Upper lobe of left lung (tissue), 6 donors: ENCODE results near the gene LGALS7B. TPM values are rescaled to one million over a fixed set of nuclear protein-coding genes. Genes with fewer than 3 reads are reported as not detected.

Source experiments
- ATAC-seq, 2 donors: fragments of 200-7000 bp; cut with Tn5 transposase; one replicate each; pipeline ENCODE4 v1.9.1; 2022; ENCODE audit warnings: mild to moderate bottlenecking in 2 of 2, moderate library complexity in 2 of 2; ENCODE audit not compliant: low FRiP score in 2 of 2
- DNase-seq, 2 donors: peaks; one replicate each; pipeline ENCODE4 v3.0.0-alpha.2; 2019 to 2020
- H3K27ac ChIP-seq, 4 donors: fragments of 200-600 bp; sonication (generic); one replicate each; pipeline ENCODE4 v1.5.1; 2016 to 2019
- H3K27me3 ChIP-seq, 4 donors: fragments of 200-600 bp; sonication (generic); one replicate each; pipeline ENCODE4 v1.5.1; 2017 to 2019
- H3K36me3 ChIP-seq, 4 donors: fragments of 200-600 bp; sonication (generic); one replicate each; pipeline ENCODE4 v1.5.1; 2016 to 2019
- H3K4me1 ChIP-seq, 4 donors: fragments of 200-600 bp; sonication (generic); one replicate each; pipeline ENCODE4 v1.5.1; 2018 to 2019
- H3K4me3 ChIP-seq, 4 donors: fragments of 200-600 bp; sonication (generic); one replicate each; pipeline ENCODE4 v1.5.1; 2017 to 2019; ENCODE audit warnings: mild to moderate bottlenecking in 2 of 4, moderate library complexity in 1 of 4
- H3K9me3 ChIP-seq, 4 donors: fragments of 200-600 bp; sonication (generic); one replicate each; pipeline ENCODE4 v1.5.1; 2018 to 2019
- CTCF ChIP-seq, 6 experiments: fragments of 450-650 bp in 4 of 6; fragments of 200-600 bp in 2 of 6; sonication (generic) in 2 of 6; IDR thresholded peaks; one replicate each; pipeline ENCODE4 v1.5.1; 2016 to 2019; ENCODE audit warnings: antibody characterized with exemption in 6 of 6
- EP300 ChIP-seq, 4 donors: sonication (generic); formaldehyde crosslinking; IDR thresholded peaks; one replicate each; pipeline ENCODE4 v1.5.1; 2017; ENCODE audit warnings: antibody characterized with exemption in 4 of 4, control low read depth in 2 of 4
- POLR2A ChIP-seq, 4 donors: fragments of 450-650 bp; IDR thresholded peaks; one replicate each; pipeline ENCODE4 v1.5.1; 2016 to 2017; ENCODE audit warnings: antibody characterized with exemption in 4 of 4, mild to moderate bottlenecking in 2 of 4
- POLR2AphosphoS5 ChIP-seq, 2 donors: sonication (generic); formaldehyde crosslinking; IDR thresholded peaks; one replicate each; pipeline ENCODE4 v1.5.1; 2017; ENCODE audit warnings: antibody characterized with exemption in 2 of 2
- WGBS, 2 donors: methylation state at CpG; one replicate each; pipeline ENCODE4 v1.1.5; 2017 to 2018; 5-methylcytosine and 5-hydroxymethylcytosine counted together
- total RNA-seq, 6 donors: library from RNA; depleted of rRNA in 4 of 6; stranded (reverse); fragments of >200 nt in 4 of 6; gene quantifications; one replicate each; pipeline versions ENCODE4 v1.1.0 to v1.2.1, GENCODE V29; 2016 to 2021
- donor health status: DM: no; HTN: no; CAD: no; lungs with moderate emphysema.
- donor health status: DM: no; HTN: yes; CAD: no; lungs with severe emphysema.

LGALS7B gene
- total RNA-seq, 6 donors from 2014 or later = 12.4 TPM; not detected in 5

DNA sequence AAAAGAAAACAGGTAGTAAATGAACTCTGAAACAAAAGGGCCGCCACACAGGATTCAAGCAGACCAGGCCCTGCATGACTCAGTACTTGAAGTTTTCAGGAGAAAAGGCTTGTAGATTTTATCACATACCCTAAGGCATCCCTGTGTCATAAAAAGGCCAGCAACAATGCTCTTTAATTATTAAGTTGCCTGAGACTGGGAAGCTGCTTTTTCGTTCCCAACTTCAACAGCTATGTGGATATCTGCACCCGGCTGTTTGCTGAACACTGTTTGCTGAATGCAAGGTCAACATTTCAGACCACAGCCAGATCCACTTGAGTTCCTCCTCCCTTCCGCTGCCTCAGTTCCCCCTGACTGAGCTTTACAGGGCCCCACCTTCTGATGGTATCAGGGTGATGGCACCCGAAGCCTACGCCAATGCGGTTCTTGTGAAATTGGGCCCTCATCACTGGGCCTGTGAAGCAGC, 48.7 kb downstream of the LGALS7B start:
- WGBS, 2 donors = 80 to 90% methylated on average over 7 of the region's 7 CpGs
- peaks cover 11 to 44% (median 16%) of the 10 kb centered on the region in 4 donors for H3K4me1 ChIP-seq
- H3K36me3 ChIP-seq = peaks cover 64 to 76% (median 71%) of the 10 kb centered on the region in 4 donors
- H3K27ac ChIP-seq = peak overlapping the region in 3 of 4 donors; percentile 1 to 61 (median 52)
- no peaks in the 10 kb centered on the region for H3K9me3 ChIP-seq
- no peaks in the 10 kb centered on the region for H3K27me3 ChIP-seq
- no peak overlapping the region for H3K4me3 ChIP-seq
- DNase-seq = no peak
- ATAC-seq = no peak
- no peak for TF ChIP-seq POLR2A (IDR thresholded peaks at IDR 0.05)
- no peak for TF ChIP-seq POLR2AphosphoS5 (IDR thresholded peaks at IDR 0.05)
- TF ChIP-seq EP300 (IDR thresholded peaks at IDR 0.05) = no peak

DNA sequence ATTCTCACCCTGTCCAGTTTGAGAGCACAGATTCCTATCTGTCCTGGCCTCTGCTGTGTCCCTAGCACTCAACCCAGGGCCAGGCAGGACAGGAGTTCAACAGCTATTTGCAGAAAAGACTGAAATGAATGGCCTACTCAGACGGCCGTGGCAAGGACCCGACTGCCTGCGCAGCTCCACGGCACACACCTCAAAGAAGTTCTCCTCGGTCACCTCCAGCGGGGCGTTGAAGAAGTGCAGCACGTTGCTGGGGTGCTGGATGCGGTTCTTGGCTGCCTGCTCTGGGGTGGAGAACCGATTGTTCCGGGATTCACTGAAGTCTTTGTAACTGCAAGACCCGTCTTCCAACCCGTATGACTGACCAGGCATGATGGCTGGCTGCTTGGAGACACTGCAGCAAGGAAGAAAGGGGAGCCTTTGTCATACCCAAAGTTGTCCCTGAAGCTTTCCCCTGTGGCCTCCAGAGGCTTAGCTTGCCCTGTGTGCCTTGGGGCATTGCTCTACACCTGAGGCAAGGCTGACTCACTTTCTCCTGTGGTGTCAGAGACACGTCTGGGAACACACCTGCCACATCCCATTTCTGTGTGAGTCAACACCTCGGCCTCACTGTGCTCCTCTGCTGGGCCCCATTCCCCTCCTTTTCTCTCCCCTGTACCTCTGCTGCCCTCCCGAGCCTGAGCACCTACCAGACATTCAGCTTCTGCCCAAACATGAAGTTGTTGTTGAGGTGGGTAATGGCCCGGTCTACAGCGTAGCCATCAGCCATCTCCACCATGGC, 49.4 kb downstream of the LGALS7B start:
- DNase-seq = peak in 1 of 2 donors; percentile 41
- Histone ChIP-seq H3K36me3 (peaks cover 72 to 83% (median 78%) of the 10 kb centered on the region in 4 donors), H3K4me1 (peaks cover 9 to 47% (median 17%) of the 10 kb centered on the region in 4 donors), H3K9me3 (no peaks in the 10 kb centered on the region), H3K27me3 (no peaks in the 10 kb centered on the region), H3K27ac (peak overlapping the region; percentile 20 to 61 (median 37)), H3K4me3 (no peak overlapping the region)
- ATAC-seq = no peak
- TF ChIP-seq CTCF (IDR thresholded peaks at IDR 0.05) (peak in 1 of 6 experiments; percentile 6), POLR2AphosphoS5 (IDR thresholded peaks at IDR 0.05) (no peak)
- 82 to 83% methylated on average over 13 to 18 of the region's 19 CpGs for WGBS, 2 donors

DNA sequence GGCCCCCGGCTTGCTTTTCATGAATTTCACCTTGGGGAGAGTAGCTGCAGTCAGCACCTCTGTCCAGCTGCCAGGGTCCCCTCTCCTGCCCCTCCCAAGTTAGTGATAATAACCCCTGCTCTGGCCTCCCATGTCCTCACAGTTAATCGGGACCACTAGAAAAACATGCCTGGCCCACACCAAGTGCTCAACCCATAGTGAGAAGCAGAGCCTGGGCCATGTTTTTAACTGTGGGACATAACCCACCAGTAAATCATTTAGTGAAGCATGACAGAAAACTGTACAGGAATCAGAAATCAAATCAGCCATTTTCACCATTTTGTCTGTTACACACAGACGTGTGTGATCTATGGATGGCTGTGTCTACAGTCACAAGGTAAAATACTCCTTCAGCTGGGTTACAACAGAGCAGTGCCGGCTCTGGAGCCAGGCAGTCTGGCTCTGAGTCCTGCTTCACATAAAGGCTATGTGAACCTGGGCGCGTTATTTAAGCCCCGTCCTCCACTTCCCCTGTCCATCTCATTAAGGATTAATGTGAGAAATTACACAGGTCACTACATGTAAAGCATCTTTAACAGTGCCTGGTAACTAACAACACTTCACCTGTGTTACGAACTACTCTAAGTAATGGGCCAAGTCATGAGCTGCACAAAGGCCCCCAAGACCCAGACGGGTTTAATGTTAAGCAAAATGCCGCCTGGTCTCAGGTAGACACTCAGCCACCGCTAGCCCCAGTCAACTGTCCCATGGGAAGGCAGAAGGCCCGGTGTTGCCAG, 50.2 kb downstream of the LGALS7B start:
- DNase-seq (no peak), ATAC-seq (no peak)
- peaks cover 9 to 52% (median 17%) of the 10 kb centered on the region in 4 donors for H3K4me1 ChIP-seq
- WGBS, 2 donors = 85% methylated on average over 11 to 12 of the region's 12 CpGs
- TF ChIP-seq CTCF (IDR thresholded peaks at IDR 0.05) (no peak), POLR2AphosphoS5 (IDR thresholded peaks at IDR 0.05) (no peak), POLR2A (IDR thresholded peaks at IDR 0.05) (no peak), EP300 (IDR thresholded peaks at IDR 0.05) (no peak)
- H3K27me3 ChIP-seq = no peaks in the 10 kb centered on the region
- H3K27ac ChIP-seq = peak overlapping the region in 3 of 4 donors; percentile 22 to 52 (median 27)
- no peaks in the 10 kb centered on the region for H3K9me3 ChIP-seq
- H3K36me3 ChIP-seq = peaks cover 79 to 91% (median 86%) of the 10 kb centered on the region in 4 donors
- no peak overlapping the region for H3K4me3 ChIP-seq

DNA sequence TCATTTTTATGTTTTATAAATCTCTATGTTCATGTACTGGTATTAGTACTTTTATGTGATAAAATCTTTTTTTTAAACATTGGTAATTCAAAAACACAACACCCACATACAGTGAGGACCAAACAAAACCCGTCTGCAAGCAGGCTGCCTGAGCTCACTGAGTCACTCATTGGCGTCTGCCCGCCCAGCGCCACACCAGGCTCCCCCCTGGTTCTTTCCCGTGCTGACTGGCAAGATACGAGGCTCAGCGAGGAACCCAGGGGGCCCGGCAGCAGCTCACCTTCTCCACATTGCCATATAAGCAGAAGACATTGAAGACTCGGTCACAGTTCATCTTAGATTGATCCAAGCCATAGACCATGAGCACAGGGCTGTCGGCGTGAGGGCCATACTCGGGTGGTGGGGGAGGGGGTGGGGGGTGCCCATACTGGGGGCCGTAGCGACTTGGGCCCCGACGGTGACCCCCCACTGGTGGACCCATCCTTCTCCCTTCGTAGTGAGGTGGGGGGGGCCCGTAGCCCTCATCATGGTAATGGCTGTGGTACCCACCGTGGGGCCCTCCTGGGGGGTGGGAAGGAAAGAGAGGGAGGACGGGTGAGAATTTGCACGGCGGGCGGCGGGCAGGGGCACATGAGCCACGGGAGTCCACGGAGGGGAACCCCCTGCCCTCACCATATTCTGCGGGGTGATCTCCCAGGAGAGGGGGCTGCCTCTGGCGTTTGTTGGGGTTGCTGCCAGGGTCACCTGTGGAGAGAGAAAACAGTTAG, 51.0 kb downstream of the LGALS7B start:
- Histone ChIP-seq H3K4me1 (peaks cover 9 to 50% (median 17%) of the 10 kb centered on the region in 4 donors), H3K27me3 (no peaks in the 10 kb centered on the region), H3K36me3 (peaks cover 87 to 99% (median 94%) of the 10 kb centered on the region in 4 donors), H3K27ac (peak overlapping the region in 1 of 4 donors; percentile 21), H3K9me3 (no peaks in the 10 kb centered on the region), H3K4me3 (no peak overlapping the region)
- DNase-seq (no peak), ATAC-seq (no peak)
- 87 to 89% methylated on average over 24 to 27 of the region's 28 CpGs for WGBS, 2 donors
- TF ChIP-seq POLR2AphosphoS5 (IDR thresholded peaks at IDR 0.05) (no peak), POLR2A (IDR thresholded peaks at IDR 0.05) (no peak), EP300 (IDR thresholded peaks at IDR 0.05) (no peak), CTCF (IDR thresholded peaks at IDR 0.05) (no peak)
